ENCODE results near the gene ZNHIT1.

- TF ChIP-seq POLR2A (IDR thresholded peaks at IDR 0.05; ENCODE audit: low read depth, low read length) (no peak), POLR2AphosphoS5 (IDR thresholded peaks at IDR 0.05; ENCODE audit: low read depth, low read length) (no peak), TAF1 (IDR thresholded peaks at IDR 0.05; ENCODE audit: low read depth, low read length) (no peak)
Measured at GRCh38 chr7:101248276-101248675, 30.3 kb downstream of the ZNHIT1 start.

Measured in GM12891 (cell line).